HEK293 (cell line): Measurements from ENCODE around the gene DIS3L2.

Source experiments
- KLF9 ChIP-seq: fragments of 450-650 bp; formaldehyde crosslinking; IDR thresholded peaks from 2 replicates; pipeline ENCODE4 v1.5.1; 2016; ENCODE audit warnings: missing biosample characterization, missing genetic modification characterization, low read depth
- SCRT2 ChIP-seq: fragments of 450-650 bp; formaldehyde crosslinking; IDR thresholded peaks from 2 replicates; pipeline ENCODE4 v1.5.1; 2016; ENCODE audit warnings: missing biosample characterization, missing genetic modification characterization
- ZNF658 ChIP-seq: fragments of 450-650 bp; formaldehyde crosslinking; IDR thresholded peaks from 2 replicates; pipeline ENCODE4; 2016; ENCODE audit warnings: missing biosample characterization, missing genetic modification characterization
- TF ChIP-seq, protein P1 (sequence below): fragments of 450-650 bp; formaldehyde crosslinking; IDR thresholded peaks from 2 replicates; pipeline ENCODE4 v1.5.1; 2016; ENCODE audit warnings: missing biosample characterization, missing genetic modification characterization
- TF ChIP-seq, protein P2 (sequence below): fragments of 450-650 bp; formaldehyde crosslinking; IDR thresholded peaks from 2 replicates; pipeline ENCODE4 v1.5.1; 2016; ENCODE audit warnings: missing biosample characterization, missing genetic modification characterization

DNA sequence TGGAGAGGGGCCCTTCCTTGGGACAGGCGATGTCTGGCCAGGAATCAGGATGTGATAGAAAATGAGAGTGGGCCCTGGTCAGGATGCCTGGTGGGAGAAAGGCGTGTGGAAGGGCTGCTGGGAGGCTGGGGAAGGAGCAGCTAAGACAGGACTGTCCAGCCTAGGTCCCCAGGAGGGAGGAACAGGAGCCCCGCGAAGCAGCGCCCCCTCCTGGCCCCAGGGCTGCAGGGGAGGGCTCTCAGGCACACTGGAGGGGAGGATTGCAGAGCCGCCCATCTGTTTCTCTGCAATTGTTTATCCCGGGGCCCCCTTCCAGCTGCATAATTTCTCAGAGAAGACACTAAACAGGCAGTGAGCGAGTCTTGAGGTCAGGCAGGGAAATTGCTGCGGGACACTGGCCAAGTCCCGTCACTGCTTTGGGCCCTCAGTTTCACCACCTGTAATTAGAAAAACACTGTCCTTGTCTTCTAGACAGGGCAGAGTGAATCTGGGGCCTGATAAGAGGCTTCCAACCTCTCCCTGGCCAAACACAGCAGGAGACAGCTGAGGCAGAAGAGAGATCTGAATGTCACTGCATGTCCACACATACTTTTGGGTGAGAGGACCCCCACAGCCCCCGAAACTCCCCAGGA is 31.4 kb upstream of the DIS3L2 start:
- TF ChIP-seq SCRT2 (tag by site-specific recombination) (no peak), ZNF658 (tag by site-specific recombination) (no peak), KLF9 (tag by site-specific recombination) (no peak)
- TF ChIP-seq, protein P1, sequence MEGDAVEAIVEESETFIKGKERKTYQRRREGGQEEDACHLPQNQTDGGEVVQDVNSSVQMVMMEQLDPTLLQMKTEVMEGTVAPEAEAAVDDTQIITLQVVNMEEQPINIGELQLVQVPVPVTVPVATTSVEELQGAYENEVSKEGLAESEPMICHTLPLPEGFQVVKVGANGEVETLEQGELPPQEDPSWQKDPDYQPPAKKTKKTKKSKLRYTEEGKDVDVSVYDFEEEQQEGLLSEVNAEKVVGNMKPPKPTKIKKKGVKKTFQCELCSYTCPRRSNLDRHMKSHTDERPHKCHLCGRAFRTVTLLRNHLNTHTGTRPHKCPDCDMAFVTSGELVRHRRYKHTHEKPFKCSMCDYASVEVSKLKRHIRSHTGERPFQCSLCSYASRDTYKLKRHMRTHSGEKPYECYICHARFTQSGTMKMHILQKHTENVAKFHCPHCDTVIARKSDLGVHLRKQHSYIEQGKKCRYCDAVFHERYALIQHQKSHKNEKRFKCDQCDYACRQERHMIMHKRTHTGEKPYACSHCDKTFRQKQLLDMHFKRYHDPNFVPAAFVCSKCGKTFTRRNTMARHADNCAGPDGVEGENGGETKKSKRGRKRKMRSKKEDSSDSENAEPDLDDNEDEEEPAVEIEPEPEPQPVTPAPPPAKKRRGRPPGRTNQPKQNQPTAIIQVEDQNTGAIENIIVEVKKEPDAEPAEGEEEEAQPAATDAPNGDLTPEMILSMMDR (tag by site-specific recombination), result no peak
- TF ChIP-seq, protein P2, sequence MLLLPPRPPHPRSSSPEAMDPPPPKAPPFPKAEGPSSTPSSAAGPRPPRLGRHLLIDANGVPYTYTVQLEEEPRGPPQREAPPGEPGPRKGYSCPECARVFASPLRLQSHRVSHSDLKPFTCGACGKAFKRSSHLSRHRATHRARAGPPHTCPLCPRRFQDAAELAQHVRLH, result no peak
